MV-4-11 (cell line): ENCODE results near the gene CHST11.
A peak's percentile ranks its signal among the peaks of the same experiment; 100 is the strongest.
"Not testable (repeated sequence)": the region's sequence is repeated elsewhere in the genome, so short reads cannot be mapped to it uniquely, and the experiment has no call there.

ENCODE experiments used
- DNase-seq: peaks from one replicate; lab custom pipeline; 2025; lab: John Stamatoyannopoulos, UW

Gene CHST11

GRCh38 chr12:104529130-104529874, 72.6 kb downstream of the CHST11 start:
- no peak for DNase-seq

GRCh38 chr12:104532636-104533035, 75.9 kb downstream of the CHST11 start:
- DNase-seq = no peak

DNA sequence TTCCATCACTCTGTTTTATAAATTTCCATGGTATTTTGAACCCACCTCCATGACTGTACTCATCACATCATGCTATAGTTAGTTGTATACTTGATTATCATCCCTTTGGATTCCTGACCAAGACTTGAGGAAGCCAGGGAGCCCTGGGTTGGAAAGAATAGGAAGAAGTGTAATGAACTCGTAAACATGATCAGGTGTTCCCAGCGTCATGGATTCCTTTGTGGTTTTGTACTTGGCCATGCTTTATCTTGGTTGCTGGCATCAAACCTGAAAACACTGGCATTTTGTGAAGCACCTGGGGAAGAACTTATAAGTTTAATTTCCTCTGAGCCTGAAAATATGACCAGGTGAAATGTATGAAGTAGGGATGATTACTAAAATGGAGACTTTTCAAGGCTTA, 76.4 kb downstream of the CHST11 start:
- no peak for DNase-seq

DNA sequence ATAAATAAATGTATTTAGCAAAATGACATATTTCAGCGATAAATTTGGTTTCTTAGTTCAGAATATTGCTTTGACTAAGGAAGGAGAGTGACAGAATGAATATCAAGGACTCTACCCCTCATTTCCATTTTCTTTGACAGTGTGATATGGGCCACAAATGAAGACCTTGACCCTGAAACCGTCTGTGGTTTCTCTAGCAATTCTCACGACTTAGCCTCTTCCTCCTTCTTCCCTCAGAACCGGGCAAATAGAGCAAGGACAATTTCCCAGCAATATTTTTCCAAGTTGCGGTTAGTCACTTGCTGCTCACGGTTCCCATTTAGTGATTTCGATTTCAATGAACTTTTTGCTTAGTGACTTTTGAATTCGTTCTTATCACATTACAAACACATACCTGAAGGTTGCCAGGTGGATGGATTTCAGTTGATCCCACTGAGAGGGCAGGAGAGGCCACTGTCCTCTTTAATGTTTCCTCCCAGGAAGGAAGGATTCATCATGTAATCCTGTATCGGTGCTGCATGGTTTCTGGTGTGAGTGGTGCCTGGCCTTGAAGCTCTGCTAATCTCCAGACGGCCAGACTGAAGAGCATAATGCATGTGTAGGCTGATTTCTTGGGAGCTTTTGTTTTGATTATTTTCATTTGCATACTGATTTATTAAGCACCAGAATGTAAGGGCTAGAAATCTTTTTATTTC, 77.6 kb downstream of the CHST11 start:
- DNase-seq = peak; percentile 74

GRCh38 chr12:104534857-104535248, 78.1 kb downstream of the CHST11 start:
- no peak for DNase-seq

GRCh38 chr12:104535369-104535768, 78.6 kb downstream of the CHST11 start:
- DNase-seq = no peak

DNA sequence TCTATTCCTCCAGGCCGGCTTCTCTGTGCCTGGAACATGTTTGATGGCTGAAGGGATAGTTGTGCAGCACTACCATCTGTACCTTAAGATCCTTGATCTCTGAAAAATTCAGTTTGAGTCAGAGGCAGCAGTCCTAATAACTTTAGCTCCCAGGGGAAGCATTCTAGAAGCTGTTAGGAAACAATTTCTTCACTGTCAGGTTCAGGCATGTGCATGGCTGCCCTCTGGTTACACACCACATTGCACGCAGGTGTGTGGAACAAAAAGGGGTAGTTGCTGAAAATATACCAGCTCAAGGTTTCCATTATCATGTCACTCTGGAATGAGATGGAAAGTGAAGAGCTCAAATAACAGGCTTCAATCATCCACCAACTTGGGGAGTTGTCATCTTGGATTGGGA, 80.1 kb downstream of the CHST11 start:
- no peak for DNase-seq

GRCh38 chr12:104538056-104538455, 81.3 kb downstream of the CHST11 start:
- DNase-seq = no peak

- DNase-seq = no peak
Measured at GRCh38 chr12:104538891-104539462, 82.2 kb downstream of the CHST11 start.

DNA sequence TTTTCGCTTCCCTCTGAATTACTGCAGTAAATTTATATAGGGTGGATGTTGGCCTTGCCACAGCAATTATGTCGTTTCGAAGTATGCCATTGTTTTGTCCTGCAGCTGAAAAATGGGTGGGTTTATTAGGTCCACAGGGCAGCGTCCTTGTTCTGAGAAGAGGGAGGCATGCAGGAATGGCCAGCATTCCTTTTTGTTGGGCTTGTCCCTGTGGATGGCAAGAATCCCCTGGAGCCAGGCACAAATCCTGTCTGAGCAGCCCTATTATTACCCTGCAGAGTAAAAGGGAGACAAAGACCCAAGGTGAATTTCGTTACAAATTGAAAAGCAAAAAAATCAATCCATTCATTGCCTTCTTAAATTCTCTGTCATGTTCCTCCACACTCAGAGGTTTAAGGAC, 88.1 kb downstream of the CHST11 start:
- no peak for DNase-seq

- peak; percentile 96 for DNase-seq
Measured at GRCh38 chr12:104546575-104546974, 89.8 kb downstream of the CHST11 start.

GRCh38 chr12:104547235-104547634, 90.5 kb downstream of the CHST11 start:
- DNase-seq = no peak

GRCh38 chr12:104549815-104550480, 93.2 kb downstream of the CHST11 start:
- no peak for DNase-seq

GRCh38 chr12:104551313-104551931, 94.7 kb downstream of the CHST11 start:
- no peak for DNase-seq

DNA sequence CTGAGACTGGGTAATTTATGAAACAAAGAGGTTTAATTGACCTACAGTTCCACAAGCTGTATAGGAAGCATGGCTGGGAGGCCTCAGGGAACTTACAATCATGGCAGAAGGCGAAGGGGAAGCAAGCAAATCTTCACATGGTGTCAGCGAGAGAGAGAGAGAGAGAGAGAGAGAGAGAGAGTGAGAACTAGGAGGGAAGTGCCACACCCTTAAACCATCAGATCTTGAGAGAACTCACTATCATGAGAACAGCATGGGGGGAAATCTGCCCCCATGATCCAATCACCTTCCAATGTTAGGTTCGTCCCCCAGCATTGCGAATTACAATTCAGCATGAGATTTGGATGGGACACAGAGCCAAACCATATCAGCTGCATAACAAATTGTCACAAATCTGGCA, 96.7 kb downstream of the CHST11 start:
- peak; percentile 25 for DNase-seq

- no peak for DNase-seq
Measured at GRCh38 chr12:104555648-104556047, 98.9 kb downstream of the CHST11 start.

DNA sequence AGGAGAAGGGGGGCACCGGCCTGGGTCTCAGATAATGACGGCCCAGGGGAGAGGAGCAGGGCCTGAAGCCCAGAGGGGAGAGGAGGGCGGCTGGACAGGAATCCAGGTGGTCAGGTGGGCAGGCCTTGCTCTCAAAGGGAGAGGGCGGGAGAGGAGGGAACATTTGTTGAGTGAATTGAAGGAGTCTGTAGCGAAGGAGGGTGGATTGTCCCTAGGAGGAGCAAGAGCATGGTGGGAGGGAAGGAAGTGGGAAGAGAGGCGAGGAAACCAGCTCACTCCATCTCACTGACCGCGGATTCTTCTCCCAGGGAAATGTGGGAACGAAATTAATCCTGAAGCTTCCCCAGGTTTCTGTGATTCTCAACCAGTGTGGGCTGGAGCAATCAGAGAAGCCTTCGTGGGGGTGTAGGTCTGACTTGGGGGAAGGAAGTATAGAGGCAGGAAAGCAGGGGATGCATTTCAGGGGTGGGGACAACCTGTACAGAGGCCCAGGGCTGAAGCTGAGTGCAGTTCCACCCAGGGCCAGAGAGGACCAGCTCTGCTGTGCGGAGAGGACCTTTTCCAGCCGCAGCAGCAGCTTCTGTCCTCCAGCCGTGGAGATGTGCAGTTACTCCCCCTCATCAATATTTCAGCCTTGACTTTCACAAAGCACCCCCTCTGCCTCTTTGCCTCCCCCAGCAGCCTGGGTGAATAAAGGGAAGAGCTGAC, 100.9 kb downstream of the CHST11 start:
- no peak for DNase-seq

DNA sequence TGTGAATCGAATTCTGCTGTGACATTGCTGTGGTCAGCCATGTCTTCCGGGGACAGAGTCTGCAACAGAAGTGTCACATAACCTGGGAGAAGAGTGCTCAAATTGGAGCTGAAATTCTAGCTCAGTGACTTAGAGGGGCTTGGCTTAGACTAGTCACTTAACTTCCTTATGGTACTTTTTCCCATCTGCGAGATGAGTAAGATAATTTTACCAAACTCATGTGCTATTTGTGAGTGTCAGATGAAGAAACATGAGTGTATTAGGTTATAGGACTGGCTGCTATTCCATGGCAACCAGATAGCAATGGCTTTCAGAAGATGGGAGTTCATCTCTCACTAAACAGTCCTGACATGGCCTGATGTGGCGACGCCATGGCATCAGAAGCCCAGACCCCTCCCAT, 104.1 kb downstream of the CHST11 start:
- no peak for DNase-seq

DNA sequence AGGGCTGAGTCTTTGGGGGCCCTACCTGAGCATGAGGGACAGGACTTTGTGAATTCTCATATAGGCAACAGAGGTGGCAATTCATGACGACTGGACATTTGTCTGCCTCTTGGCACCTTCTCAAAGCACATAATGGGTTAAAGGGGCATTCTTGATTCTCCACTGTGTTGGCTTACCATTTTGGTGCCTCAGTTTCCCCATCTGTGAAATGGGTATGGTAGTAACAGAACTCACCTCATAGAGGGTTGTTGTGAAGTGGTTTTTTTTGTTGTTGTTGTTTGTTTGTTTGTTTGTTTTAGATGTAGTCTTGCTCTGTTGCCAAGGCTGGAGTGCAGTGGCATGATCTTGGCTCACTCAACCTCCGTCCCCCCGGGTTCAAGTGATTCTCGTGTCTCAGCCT, 106.0 kb downstream of the CHST11 start:
- no peak for DNase-seq

- not testable (repeated sequence) for DNase-seq
Measured at GRCh38 chr12:104564662-104565061, 107.9 kb downstream of the CHST11 start.

DNA sequence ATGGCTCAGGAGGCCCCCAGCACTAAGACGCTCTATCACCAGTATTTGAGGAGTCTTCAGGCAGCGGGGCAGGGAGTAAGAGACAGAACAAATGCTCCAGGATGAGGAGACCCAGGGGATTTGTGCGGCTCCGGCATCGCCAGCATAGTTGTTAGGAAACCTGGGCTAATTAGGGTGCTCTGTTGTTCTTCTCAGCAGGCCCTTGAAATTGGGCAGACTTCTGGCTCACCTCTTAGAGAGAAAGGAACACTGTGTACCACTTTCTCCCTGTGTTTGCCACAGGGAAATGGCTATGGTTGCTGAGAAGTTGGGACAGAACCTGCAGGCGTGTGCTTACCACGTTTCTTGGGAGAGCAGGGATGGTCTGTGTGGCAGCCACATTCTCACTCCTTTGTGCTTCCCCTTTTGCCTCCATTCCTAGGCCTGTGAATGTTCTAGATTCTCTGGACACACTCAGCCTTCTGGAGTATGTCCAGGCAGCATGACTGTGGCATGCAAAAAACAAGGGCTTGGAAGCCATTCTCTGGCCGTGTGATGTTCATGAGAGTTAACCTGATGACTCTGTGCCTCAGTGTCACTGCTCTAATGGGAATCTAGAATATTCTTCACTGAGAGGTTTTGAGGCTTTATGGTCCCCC, 109.0 kb downstream of the CHST11 start:
- DNase-seq = no peak
